HG03558 (cell line): ENCODE data around the gene CNNM2.
A peak's percentile ranks its signal among the peaks of the same experiment; 100 is the strongest.

Experiments used
- ATAC-seq: cut with Tn5 transposase; IDR thresholded peaks from one replicate; pipeline ENCODE4 v1.9.1; 2021; ENCODE audit warnings: moderate number of reproducible peaks; ENCODE audit not compliant: unreplicated experiment; ENCODE audit errors: extremely low read depth

The CNNM2 gene

DNA sequence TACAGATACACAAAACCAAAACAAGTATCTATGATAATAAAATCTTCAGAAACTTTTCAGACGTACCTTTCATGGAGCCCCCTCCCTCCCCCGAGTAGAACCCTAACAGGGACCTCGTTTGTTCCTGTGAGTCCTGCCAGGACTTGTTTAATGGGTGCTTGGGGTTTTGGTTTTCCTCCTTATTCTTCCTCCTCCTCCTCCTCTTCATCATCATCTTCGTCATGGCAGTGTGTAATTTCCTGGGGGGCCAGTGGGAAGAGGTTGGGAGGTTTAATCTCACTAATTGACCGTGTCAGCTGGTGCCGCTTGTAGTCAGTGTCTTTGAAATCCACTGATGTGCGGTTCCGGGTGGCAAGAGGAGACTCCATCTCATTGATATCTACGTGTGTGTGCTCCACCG lies 171.4 kb downstream of the CNNM2 start:
- ATAC-seq, result no peak

GRCh38 chr10:103090911-103091310 lies 172.8 kb downstream of the CNNM2 start:
- ATAC-seq, result no peak

- ATAC-seq, result no peak
Measured at GRCh38 chr10:103095005-103095404, 176.9 kb downstream of the CNNM2 start.

DNA sequence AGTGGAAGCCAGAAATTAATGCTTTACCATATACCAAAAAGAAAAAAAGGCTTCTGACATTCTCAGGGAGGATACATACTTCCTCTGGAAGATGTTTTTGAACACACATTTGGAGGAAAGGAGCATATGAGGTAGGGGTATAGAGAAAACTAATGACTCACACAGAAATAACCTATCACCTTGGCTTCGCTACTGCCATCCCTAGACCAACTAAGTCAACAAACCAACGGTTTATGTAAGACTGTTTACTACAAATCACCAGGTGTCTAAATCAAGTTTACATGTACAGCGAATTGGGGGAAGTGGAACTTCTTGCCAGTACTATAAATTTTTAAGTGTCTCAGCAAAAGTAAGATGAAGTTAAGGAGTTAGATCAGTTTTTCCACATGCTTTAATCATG lies 178.0 kb downstream of the CNNM2 start:
- ATAC-seq, result no peak

DNA sequence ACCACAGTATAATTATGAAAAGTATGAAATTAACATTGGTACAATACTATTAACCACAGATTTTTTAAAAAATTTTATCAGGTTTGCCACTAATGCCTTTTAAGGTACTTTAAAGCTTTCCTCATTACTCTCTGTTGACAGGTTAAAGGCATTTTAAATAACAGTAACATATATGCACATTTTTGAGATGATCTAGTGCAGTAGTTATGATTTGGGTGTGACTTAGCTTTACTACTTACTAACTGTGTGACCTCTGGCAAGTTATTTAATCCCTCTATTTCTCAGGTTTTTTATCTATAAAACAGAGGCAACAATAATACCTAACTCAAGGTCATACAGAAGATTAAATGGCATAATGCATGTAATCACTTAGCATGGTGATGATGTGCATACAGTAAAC lies 180.1 kb downstream of the CNNM2 start:
- ATAC-seq, result no peak

- no peak for ATAC-seq
Measured at GRCh38 chr10:103100620-103101019, 182.5 kb downstream of the CNNM2 start.

- ATAC-seq, result no peak
Measured at GRCh38 chr10:103102195-103102594, 184.1 kb downstream of the CNNM2 start.

DNA sequence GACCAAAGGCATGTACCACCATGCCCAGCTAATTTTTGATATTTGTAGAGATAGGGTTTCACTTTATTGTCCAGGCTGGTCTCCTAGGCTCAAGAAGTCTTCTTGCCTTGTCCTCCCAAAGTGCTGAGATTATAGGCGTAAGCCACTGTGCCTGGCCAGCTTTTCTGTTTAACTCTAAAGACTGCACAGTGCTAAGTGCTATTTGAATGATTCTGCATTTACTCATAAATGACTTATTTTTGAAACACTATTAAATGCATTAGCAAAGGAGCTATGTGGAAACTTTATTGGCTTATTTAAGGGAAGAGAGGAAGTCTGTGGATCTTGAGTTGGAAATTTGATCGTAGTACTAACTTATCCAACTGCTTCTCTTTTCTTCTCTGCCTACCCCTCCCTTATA lies 185.9 kb downstream of the CNNM2 start:
- ATAC-seq, result no peak

GRCh38 chr10:103104721-103105120 lies 186.6 kb downstream of the CNNM2 start:
- ATAC-seq, result no peak

- no peak for ATAC-seq
Measured at GRCh38 chr10:103105462-103105861, 187.4 kb downstream of the CNNM2 start.

DNA sequence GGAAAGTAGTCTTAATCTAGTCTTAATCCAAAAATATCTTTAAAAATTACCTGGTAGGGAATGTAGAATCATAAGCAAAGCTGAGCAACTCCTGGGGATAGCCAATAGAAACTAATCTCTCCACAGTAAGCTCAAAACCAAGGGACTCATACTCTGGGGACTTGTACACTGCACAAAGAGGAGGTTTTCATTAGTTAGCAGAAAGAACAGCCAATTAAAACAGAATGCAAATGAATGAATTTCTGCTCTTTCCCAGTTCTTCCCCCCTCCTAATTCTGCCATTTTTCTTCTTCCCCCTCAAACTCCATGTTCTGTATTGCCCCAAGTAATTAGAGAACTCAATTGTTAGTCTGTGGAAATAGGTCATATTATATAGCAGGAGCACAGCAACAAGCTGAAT lies 188.4 kb downstream of the CNNM2 start:
- no peak for ATAC-seq

DNA sequence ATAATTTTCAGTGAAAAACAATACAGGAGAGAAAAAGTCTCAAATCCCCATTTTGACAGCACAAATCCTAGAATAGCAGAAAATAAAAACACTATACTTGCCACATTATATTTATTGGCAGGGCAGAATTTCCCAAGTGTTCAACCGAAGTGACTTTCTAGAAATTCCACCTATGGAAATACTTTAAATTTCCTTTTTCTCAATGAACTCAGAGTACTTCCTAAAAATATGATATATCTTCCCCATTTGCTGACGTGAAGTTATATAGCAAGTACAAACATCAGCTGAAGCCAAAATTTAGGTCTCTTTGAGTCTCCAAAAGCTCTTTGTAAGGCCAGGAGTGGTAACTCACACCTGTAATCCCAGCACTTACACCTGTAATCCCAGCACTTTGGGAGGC lies 191.7 kb downstream of the CNNM2 start:
- ATAC-seq, result no peak

GRCh38 chr10:103110407-103110806 lies 192.3 kb downstream of the CNNM2 start:
- no peak for ATAC-seq

- peak; percentile 43 for ATAC-seq
Measured at GRCh38 chr10:103111031-103111917, 193.2 kb downstream of the CNNM2 start.

DNA sequence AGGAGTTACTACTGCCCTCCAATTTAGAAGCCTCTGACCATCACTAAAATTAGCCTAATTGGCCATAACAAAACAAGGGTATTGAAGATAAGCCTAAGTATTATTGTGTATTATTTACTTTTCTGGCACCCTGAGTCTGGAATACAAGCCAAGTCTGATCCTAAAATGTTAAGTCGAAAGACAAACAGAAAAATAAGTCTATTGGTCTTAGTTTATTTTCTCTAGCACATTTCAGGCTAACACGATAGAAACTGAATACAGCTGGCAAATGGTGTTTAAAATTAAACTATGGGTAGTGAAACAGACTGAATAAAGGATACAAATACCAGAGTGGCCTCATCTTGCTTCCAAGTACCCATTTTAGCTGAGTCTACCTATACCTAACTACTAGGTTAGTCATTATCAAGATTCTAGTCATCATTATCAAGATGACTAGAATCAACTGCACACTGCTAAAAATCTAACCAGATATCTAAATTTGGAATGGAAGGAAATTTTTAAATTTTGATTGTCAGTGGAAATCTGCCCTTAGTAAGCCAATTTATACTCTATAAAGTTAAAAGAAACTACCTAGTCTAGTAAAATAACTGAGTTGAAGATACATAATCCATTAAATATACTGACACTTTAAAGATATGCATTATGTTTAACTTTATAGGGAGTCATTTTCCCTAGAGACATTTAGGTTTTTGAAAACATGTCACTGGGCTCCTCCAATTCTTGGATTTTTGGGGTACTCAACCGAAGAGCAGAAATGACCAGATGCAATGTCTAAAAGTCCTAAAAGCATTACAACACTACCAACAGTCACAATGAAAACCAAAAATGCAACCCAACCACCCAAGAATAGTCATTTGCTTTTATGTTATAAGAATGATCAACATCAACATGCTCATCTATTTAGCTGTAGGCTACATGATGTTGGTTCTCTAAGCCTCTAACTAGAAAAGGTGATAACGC lies 194.1 kb downstream of the CNNM2 start:
- peak; percentile 26 for ATAC-seq

- no peak for ATAC-seq
Measured at GRCh38 chr10:103114876-103115275, 196.8 kb downstream of the CNNM2 start.

DNA sequence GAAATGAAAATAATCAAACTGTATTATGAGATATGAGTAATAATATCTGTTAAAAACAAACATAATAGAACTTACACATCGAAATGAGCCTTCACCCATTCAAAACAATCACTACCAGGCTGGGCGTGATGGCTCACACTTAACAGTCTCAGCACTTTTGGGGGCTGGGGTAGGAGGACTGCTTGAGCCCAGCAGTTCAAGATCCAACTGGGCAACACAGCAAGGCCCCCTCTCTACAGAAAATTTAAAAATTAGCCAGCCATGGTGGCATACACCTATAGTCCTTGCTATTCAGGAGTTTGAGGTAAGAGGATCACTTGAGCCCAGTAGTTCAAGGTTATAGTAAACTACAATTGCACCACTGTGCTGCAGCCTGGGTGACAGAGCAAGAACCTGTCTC lies 199.2 kb downstream of the CNNM2 start:
- ATAC-seq, result no peak

GRCh38 chr10:103120546-103120945 lies 202.5 kb downstream of the CNNM2 start:
- ATAC-seq, result no peak

DNA sequence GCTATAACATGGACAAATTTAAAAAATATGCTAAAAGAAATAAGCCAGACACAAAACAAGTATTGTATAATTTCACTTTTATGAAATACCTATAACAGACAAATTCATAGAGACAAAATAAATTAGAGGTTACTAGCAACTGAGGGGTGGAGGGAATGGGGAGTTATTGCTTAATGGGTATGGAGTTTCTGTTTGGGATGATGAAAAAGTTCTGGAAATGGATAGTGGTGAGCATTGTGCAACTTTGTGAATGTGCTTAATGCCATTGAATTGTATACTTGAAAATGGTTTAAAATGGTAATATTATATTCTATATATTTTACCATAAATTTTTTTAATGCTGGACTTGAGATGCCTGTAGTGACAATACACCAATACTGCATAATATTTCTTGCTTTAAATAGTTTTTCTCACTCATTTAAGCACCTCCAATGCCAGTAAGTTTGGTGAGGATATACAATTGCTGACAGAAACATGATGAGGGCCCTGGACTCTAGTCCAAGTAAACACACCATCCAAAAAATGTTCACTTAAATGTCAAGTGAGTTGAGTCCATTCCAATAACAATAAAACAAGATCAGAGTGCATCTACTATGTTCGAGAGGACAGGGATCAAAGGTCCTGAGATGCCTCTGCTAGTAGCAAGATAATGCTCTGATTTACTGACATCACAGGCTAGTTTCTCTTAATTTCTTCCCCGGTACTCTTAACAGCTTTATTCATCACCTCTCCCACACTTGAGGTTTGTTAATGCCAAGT lies 203.1 kb downstream of the CNNM2 start:
- no peak for ATAC-seq

DNA sequence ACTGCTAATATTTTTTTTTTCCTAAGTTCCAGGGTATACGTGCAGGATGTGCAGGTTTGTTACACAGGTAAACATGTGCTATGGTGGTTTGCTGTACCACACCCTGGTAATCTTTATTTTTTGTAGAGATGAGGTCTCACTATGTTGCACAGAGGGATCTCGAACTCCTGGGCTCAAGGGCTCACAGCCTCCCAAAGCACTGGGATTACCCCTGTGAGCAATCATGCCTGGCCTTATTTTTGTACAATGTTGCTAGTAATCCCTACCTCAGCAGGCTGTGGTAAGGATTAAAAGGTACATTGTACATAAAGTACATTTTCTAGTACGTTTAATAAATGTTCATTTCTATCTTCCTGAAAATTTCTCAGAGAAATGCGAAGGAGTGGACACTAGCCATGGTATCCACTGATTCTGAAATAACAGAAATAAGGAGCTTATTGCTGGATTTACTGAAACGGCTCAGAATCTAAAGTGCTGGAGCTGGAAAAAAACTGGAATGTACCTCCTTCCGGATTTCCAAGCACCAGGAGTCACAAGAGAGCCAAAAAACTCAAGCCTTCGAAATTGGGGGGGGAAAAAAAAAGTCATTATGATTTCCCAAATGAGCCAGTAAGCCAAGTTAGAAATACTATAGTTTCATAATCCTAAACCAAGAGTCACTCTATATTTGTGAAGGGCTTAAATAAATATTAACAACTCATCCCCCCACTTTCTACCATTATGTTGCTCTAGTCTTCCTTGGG lies 205.4 kb downstream of the CNNM2 start:
- no peak for ATAC-seq
